ENCODE results near the gene DSTN.
A peak's percentile ranks its signal among the peaks of the same experiment; 100 is the strongest.

The DSTN gene

DNA sequence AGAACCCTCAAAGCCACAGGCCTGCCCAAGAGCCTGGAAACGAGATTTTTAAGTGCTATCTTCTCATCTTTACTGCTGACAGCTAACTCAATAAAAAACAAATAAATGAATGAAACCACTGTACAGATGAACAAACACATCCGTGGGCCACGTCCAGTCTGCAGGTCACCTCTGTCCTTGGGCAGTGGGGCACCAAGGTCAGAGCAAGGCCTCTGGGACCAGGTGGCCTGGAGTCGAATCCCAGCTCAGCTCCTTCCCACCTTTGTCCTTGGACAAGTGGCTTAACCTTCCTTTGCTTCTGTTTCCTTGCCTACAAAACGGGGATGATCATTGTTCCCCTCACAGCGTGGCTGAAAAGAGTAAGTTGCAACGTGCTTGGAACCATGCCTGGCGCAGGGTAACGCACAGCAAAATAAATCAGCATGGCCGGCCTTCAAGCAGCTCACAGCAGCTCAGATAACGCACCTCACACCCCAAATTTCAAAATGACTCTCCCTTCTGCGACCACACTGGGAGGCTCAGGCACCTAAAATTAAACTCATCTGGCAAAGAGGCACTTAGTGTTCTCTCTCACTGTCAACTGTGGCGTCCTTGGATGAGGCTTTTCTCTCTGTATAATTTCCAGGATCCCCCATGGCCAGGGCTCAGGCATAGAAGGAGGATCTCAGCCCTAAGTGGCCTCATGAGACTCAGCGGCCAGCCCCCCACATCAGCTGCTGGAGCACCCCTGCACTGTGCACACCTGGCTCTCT is 76.5 kb downstream of the DSTN start:
- DNase-seq (ENCODE audit: low read depth in 1 of 2, low spot score in 1 of 2) = no peak
- Histone ChIP-seq H3K4me3 (replicated peaks; ENCODE audit: insufficient read depth, low read length) (no peak overlapping the region), H3K27me3 (ENCODE audit: insufficient read depth, poor library complexity, severe bottlenecking) (no peaks in the 10 kb centered on the region), H3K27ac (replicated peaks) (peak overlapping the region; percentile 90)
- no peak for TF ChIP-seq SPI1 (IDR thresholded peaks at IDR 0.05; ENCODE audit: borderline replicate concordance, low read depth)
- TF ChIP-seq POLR2AphosphoS5 (IDR thresholded peaks at IDR 0.05; ENCODE audit: low read depth) = no peak
- TF ChIP-seq, protein P1, sequence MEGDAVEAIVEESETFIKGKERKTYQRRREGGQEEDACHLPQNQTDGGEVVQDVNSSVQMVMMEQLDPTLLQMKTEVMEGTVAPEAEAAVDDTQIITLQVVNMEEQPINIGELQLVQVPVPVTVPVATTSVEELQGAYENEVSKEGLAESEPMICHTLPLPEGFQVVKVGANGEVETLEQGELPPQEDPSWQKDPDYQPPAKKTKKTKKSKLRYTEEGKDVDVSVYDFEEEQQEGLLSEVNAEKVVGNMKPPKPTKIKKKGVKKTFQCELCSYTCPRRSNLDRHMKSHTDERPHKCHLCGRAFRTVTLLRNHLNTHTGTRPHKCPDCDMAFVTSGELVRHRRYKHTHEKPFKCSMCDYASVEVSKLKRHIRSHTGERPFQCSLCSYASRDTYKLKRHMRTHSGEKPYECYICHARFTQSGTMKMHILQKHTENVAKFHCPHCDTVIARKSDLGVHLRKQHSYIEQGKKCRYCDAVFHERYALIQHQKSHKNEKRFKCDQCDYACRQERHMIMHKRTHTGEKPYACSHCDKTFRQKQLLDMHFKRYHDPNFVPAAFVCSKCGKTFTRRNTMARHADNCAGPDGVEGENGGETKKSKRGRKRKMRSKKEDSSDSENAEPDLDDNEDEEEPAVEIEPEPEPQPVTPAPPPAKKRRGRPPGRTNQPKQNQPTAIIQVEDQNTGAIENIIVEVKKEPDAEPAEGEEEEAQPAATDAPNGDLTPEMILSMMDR (IDR thresholded peaks at IDR 0.05; ENCODE audit: insufficient read depth, low read length) = no peak
- TF ChIP-seq, protein P2, sequence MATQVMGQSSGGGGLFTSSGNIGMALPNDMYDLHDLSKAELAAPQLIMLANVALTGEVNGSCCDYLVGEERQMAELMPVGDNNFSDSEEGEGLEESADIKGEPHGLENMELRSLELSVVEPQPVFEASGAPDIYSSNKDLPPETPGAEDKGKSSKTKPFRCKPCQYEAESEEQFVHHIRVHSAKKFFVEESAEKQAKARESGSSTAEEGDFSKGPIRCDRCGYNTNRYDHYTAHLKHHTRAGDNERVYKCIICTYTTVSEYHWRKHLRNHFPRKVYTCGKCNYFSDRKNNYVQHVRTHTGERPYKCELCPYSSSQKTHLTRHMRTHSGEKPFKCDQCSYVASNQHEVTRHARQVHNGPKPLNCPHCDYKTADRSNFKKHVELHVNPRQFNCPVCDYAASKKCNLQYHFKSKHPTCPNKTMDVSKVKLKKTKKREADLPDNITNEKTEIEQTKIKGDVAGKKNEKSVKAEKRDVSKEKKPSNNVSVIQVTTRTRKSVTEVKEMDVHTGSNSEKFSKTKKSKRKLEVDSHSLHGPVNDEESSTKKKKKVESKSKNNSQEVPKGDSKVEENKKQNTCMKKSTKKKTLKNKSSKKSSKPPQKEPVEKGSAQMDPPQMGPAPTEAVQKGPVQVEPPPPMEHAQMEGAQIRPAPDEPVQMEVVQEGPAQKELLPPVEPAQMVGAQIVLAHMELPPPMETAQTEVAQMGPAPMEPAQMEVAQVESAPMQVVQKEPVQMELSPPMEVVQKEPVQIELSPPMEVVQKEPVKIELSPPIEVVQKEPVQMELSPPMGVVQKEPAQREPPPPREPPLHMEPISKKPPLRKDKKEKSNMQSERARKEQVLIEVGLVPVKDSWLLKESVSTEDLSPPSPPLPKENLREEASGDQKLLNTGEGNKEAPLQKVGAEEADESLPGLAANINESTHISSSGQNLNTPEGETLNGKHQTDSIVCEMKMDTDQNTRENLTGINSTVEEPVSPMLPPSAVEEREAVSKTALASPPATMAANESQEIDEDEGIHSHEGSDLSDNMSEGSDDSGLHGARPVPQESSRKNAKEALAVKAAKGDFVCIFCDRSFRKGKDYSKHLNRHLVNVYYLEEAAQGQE (IDR thresholded peaks at IDR 0.05; ENCODE audit: insufficient replicate concordance, low read depth) = no peak
- no peak for TF ChIP-seq GABPA (IDR thresholded peaks at IDR 0.05; ENCODE audit: low read depth)

DNA sequence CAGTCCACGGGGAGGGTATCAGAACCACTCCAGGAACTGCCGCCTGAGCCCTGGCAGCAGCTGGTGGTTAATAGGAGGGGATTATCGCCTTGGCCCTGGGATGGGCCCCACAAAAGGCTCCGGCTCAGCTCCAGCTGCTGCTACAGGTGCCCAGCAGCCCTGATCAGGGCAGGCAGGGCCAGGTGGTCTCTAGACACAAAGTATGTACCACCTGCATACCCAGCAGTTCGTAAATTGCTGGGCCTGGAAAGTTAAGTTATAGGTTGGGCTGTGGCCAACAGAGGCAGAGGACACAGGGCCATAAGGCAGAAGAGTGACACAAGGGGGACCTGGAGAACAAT is 77.1 kb downstream of the DSTN start:
- no peak for DNase-seq (ENCODE audit: low read depth in 1 of 2, low spot score in 1 of 2)
- no peak overlapping the region for H3K4me3 ChIP-seq (replicated peaks; ENCODE audit: insufficient read depth, low read length)
- no peaks in the 10 kb centered on the region for H3K27me3 ChIP-seq (ENCODE audit: insufficient read depth, poor library complexity, severe bottlenecking)
- TF ChIP-seq, protein P1 (IDR thresholded peaks at IDR 0.05; ENCODE audit: insufficient read depth, low read length) = no peak
- TF ChIP-seq, protein P2 (IDR thresholded peaks at IDR 0.05; ENCODE audit: insufficient replicate concordance, low read depth) = no peak
- TF ChIP-seq GABPA (IDR thresholded peaks at IDR 0.05; ENCODE audit: low read depth) (no peak), SPI1 (IDR thresholded peaks at IDR 0.05; ENCODE audit: borderline replicate concordance, low read depth) (no peak), POLR2AphosphoS5 (IDR thresholded peaks at IDR 0.05; ENCODE audit: low read depth) (no peak)
- H3K27ac ChIP-seq (replicated peaks) = peak overlapping the region; percentile 90

DNA sequence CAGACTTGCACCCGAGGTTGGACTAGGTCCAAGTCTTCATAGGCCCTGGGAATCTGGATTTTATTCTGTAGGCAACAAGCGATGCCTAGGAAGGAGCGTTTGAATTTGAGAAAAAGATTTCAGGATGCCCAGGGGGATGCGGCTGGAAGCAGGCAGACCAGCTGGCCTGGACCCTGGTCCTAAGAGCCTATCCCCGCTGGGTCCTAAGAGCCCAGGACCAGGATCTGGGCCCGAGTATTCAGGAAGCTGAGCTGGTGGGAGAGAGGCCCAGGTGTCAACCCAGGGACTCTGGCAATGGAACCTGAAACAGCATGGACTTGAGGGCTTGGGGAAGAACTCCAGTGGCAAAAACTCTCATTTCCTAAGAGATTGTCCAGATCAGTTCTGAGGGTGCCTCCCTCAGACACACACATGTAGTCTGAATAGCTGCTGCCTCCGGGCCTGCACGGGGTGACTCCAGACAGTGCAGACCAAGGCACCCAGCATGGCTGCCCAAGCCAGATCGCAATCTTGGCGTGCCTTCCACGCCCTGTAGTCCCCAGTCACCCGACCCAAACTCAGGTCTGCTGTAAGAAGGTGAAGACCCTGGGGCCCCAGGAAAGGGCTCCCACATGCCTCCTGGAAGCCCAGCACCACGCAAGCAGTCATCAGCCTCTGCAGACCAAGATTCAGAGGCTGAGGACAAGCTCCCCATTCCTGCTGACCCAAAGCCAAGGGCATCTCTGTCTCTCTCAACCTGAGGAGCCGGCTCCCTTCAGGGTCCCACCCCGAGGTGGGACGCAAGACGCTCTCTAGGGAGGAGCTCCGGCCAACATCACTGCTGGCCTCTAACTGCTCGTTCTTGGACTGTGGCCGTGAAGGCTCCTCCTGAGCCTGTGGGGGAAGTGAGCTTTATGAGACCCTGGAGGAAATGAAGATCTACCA is 77.8 kb downstream of the DSTN start:
- Histone ChIP-seq H3K4me3 (replicated peaks; ENCODE audit: insufficient read depth, low read length) (no peak overlapping the region), H3K27me3 (ENCODE audit: insufficient read depth, poor library complexity, severe bottlenecking) (no peaks in the 10 kb centered on the region), H3K27ac (replicated peaks) (peak overlapping the region; percentile 90)
- DNase-seq (ENCODE audit: low read depth in 1 of 2, low spot score in 1 of 2) = no peak
- TF ChIP-seq POLR2AphosphoS5 (IDR thresholded peaks at IDR 0.05; ENCODE audit: low read depth) = no peak
- no peak for TF ChIP-seq GABPA (IDR thresholded peaks at IDR 0.05; ENCODE audit: low read depth)
- no peak for TF ChIP-seq SPI1 (IDR thresholded peaks at IDR 0.05; ENCODE audit: borderline replicate concordance, low read depth)
- TF ChIP-seq, protein P1 (IDR thresholded peaks at IDR 0.05; ENCODE audit: insufficient read depth, low read length) = no peak

Measured in HL-60 (cell line).